HL-60/S4 treated with phorbol 12-myristate 13-acetate at 8.2 ng/mL for 4 days and 3 days (cell line): ENCODE results near the gene CGB1.

Experiments used
- in situ Hi-C: fragments of 300-500 bp; cut with MboI; formaldehyde crosslinking; loops from 2 replicates; pipeline ENCODE4 v1.15.0; 2022; ENCODE audit warnings: low sequenced_read_pairs

Gene CGB1

DNA sequence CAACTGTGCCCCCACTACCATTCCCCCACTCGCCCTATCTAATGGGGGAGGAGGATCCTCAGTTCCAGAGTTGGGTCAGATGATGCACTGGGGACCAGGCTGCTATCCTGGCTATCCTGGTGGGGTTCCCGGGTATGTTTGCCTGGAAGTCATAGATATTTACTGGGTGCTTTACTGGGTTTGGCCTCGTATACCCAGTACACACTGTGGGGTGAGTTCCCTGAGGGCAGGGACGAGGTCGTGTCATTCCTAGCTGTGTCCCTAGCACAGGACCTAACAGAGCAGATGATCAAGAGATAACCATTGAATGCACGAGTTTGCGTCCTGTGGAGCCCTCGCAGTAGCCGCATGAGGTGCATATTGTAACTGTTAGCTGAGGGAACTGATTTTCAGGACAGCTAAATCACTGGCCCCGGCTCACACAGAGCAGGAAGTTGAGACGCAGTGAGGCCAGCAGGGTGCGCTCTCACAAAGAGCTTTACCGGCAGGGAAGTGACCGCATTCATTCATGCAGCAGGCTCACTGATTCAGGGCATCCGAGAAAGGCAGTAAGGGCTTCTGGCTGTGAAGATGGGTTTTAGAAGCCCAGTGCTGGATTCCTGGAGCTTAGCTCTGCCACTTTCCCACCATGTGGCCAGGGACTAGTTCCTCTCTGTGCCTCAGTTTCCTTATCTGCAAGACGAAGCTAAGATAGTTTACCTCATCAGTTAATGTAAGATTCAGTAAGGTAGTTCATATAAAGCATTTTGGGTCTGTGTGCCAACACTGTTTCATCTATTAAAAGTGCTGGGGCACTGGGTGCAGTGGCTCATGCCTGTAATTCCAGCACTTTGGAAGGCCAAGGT is 37.0 kb downstream of the CGB1 start:
- in situ Hi-C loops = no loop called here

DNA sequence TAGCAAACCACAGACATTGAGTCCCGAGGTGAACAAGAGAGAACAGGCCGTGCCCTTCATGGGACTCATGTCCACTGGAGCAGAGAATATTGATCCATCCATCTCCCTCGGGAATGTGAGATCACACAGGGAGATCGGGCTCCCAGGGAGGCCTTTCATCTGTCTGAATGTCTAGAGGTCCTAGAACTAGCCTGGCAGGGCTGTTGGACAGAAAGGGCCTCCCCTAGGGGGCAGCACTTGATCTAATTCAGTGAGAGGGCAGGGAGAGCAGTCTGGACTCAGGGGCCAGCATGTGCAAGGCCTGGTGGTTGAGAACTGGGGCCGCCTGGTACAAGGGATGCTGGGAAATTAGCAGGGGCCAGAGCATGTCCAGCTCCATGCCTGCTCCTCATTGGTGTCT is 38.7 kb downstream of the CGB1 start:
- in situ Hi-C loops = no loop called here

DNA sequence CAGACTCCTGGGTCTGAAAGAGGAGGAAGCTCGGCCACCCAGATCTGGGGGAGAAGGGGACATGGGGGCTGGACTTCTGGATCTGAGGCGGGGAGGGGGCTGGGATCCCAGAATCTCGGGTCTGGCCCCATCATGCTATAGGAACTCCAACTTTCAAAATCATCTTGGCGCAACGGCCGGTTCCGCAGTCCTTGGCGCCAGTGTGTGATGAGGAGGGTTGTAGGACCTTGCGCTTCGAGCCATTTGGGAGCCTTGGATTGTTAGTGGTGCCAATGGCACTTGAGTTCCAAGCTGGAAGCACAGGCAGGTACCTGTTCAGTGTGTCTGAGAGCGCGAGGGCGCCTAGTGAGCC is 42.7 kb downstream of the CGB1 start:
- in situ Hi-C loops = no loop called here

DNA sequence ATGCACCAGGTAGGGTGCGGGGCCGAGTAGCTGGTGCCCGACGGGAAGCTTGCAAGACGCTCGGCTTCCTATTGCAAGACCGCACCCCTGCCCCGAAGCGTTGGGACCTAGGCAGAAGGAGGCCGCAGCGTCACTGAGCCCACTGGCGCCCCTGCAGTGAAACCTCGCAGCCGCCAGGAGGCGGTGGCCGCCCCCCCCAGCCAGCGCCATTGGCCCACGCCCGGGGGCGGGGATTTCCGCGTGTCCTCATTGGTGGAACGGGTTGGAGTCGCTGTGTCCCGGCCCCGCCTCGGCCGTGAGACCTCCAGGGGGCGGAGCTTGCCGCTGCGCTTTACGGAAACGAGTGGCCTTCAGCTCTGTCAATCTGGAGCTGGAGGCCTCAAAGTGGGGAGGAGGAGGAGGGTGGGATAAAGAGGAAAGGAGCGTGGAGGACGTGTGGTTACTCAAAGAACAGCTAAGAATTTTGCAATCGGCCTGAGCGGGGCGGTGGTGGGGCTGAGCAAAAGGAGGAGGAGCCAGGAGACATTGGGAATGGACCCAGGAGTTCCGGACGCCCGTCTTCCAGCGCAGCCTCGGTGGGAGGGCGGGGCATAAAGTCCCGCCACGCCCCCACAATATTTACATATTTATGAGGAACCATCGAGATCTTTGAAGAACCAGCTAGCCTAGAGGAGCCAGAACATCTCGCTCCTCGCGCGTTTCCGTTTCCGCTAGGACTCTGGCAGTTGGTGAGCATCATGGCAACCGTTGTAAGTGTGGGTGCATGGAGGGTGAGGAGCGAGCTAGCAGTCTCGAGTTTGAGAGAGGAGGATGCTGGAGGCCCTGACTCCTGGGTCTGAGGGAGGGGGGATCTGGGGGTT is 43.3 kb downstream of the CGB1 start, which contains the start of the genes GYS1 and RUVBL2:
Gene GYS1 (minus strand): TSS at position 135 of the 860 bp plus-strand sequence. CDS start 197 bp downstream, outside the sequence.
Gene RUVBL2 (plus strand): TSS at position 713 of the 860 bp plus-strand sequence. CDS start 25 bp downstream, at position 738.
- in situ Hi-C loops = no loop called here

DNA sequence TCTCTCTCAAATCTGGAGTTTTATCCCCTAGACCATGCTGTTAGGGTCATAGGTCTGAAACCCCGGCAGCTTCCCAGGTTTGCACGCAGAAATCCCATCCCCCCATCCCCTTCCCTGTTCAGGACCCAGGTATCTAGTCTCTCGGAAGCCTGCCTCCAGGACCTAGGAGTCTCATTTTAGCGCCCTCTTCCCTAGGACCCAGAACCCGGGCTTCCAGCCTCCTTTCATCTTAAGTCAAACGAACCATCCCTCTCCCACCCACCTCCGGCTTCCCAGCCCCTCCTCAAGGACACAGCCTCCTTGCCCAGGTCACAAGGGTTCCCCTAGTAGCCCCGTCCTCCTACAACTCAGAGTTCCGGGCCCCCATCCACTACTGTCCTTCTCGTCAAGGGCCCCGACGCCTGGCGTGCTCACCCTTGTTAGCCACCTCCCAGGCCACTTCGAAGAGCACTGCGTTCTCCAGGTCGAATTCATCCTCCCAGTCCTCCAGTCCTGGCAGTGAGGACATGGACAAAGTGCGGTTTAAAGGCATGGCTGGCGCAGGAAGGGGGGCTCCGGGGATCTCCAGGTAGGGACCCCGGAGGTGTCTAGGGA is 44.0 kb downstream of the CGB1 start:
- in situ Hi-C loops = no loop called here

DNA sequence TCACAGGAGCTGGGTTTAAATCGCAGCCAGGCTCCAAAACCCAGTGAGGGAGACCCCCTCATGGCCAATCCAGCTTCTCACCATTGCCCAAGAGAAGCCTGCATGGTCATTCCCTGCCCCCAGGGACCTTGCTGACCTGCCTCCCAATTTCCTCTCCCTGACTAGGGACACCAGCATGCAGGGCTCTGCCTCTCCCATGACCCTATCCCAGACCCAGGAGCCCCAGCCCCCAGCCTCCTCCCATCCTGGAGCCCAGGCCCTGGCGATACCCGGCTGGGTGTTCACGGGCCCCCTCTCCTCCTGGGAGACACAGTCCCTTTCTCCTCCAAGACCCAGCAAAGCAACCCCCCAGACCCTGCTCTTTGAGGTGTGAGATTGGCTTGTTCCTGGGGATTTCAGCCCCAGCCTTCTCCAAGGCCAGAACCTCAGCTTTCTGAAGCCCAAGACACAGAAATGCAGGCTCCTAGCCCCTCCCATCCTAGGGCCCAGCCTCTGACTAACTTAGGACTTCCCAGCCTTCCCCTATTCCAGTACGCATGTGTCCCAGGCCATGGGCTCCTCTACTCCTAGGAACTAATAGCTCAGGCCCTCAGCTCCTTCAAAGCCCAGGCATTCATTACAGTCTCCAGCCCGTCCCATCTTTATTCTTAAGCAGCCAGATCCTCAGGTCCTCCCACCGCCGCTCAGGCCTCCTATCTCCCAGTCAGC is 44.7 kb downstream of the CGB1 start:
- in situ Hi-C loops = no loop called here

DNA sequence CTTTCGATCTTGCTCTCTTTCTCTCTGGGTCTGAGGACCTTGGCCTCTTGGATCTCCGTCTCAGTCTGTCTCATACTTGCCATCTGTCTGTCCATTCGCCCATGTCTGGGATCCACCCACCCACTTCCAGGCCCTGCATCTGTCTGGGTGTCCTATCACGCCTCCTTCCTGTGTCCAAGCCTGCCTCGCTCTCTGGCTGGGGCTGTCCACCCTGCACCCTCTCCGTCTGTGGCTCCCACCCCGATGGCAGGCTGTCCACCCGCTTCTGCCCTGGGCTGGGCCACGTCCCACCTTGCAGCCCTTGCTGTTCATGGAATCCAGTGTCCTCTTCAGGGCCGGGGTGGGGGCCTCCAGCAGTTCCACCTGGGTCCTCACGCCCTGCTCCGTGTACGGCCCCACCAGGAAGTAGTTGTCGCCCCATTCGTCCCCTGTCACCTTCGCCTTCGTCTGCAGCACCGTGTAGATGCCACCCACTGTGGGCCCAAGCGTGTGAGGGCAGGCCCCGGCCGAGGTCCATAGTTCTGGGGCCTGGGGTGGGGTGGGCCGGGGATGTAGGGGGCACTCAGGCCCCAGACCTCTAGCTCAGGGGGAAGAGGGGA is 45.6 kb downstream of the CGB1 start:
- in situ Hi-C loops = no loop called here

DNA sequence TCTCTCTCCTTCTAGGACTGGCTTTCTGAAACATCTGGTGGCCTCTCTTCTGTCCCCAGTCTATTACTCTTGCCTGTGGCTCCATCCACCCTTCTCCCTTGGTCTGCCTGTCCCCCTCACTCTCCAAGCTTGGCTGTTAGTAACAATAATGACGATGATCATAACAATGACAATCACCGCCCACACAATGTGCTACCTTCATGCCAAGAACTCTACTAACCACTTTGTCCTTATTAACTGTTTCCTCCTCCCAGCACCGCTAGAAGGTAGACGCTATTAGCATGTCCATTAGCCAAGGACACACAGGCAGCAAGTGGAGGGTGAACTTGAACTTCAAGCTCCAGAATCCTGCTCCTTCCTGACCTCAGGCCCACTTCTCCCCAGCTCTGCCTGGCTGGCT is 46.3 kb downstream of the CGB1 start:
- in situ Hi-C loops = no loop called here

DNA sequence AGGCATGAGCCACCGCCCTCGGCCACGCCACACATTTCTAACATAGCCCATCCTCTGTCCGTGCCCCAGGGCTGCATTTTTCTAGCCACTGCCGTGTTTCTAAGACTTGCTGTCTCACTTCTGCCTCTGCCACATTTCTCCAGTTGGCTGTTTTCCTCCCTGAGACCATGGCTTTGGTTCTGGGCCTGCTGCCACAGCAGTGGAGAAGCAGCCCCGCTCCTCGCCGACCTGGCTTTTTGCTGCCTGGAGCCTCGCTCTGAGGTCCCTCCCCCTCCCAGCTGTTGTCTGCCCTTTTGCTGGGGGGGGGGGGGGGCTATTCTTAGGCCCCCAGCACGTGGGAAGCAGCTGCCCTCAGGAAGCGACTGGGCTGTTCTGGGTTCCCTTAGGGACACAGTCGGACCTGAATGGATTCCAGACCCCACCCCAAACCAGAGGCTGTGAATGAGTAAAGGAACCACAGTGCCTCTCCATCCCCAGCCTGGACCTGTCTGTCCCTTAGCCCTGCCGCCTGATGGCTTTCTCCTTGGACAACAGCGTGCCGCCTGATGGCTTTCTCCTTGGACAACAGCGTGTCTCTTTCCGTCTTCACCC is 46.9 kb downstream of the CGB1 start:
- in situ Hi-C loops = no loop called here

DNA sequence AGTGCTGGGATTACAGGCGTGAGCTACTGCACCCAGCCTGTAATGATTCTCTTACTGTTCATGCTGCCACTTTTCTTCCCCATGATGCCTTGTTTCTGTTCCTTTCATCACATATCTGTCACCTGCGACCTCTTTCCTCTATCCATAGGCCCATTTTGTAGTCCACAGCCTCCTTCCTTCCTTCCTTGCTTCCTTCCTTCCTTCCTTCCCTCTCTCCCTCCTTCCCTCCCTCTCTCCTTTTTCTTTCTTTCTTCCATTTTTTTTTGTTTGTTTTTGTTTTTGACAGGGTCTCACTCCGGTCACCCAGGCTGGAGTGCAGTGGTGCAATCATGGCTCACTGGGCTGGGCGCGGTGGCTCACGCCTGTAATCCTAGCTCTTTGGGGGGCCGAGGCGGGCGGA is 47.8 kb downstream of the CGB1 start:
- in situ Hi-C loops = no loop called here

DNA sequence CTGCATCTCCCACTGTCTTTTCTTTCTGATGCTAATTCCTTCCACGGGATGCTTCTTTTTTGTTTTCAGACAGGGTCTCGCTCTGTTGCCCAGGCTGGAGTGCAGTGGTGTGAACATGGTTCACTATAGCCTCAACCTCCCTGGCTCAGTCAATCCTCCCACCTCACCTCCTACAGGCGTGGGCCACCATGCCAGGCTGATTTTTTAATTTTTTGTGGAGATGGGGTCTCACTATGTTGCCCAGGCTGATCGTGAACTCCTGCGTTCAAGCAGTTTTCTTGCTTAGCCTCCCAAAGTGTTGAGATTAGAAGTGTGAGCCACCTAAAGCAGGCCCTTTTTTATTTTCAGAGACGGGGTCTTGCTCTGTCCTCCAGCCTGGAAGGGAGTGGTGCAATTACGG is 48.4 kb downstream of the CGB1 start:
- in situ Hi-C loops = no loop called here

DNA sequence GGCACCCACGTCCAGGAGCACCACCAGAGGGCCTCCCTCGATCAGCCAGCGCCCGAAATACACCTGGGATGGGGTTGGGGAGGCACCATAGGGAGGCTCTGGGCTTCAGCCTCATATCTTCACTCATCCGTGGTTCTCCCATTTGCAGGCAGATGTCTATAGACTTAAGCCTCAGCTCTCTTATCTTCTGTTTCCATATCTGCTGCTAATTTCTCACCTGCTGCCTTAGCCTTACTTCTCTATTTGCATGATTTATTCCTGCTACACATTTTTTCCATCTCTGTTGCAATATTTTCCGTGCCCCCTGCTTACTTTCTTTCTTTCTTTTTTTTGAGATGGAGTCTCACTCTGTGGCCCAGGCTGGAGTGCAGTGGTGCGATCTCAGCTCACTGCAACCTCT is 49.4 kb downstream of the CGB1 start:
- in situ Hi-C loops = no loop called here

DNA sequence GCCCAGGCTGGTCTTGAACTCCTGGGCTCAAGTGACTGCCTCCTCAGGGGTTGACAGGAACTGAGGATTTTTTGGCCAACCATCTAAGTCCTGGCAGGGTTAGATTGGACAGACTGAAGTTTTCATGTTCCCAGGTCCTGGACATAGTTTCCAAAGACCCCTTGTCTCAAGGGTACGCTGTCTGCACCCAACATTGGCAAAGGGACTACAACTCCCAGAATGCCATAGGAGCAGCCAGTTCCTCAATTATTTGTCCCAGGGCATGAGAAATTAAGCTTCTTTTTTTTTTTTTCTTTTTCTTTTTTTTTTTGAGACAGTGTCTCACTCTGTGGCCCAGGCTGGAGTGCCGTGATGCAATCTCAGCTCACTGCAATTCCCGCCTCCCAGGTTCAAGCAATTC is 50.5 kb downstream of the CGB1 start:
- in situ Hi-C loops = no loop called here

DNA sequence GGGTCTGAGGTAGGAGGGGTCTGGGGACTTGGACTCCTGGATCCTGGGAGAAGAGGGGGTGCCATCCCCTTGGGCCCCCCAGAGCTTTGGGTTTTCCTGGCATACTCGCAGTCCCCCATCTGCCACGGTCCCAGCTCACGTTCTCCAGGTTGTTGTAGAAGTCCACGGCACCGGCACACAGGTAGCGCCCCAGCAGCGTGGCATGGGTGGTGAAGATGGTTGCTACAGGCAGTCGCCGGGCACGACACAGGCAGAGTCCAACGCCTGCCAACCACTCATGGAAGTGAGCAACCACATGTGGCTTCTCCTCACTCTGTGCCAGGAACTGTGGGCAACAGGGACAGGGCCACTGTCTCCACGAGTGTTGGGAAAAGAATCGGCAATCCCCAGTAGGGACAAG is 51.0 kb downstream of the CGB1 start:
- in situ Hi-C loops = no loop called here
